MM.1S (cell line): ENCODE results near the gene TEDDM1.

Experiments used
- DNase-seq: peaks from one replicate; pipeline ENCODE4 v3.0.0-alpha.2; 2015
- H2AFZ ChIP-seq: fragments of 300-600 bp; sonication (generic); 2 replicates; pipeline ENCODE4 v1.6.0; 2016; ENCODE audit warnings: antibody characterized with exemption, low read length
- H3F3A ChIP-seq: fragments of 300-600 bp; sonication (generic); 2 replicates; pipeline ENCODE4 v1.6.1; 2016; ENCODE audit warnings: mild to moderate bottlenecking, antibody characterized with exemption, low read length, moderate library complexity, mixed read lengths; ENCODE audit not compliant: insufficient read depth
- H3K27ac ChIP-seq: fragments of 300-600 bp; sonication (generic); 2 replicates; pipeline ENCODE4 v1.5.1; 2016; ENCODE audit warnings: mild to moderate bottlenecking, low read length
- H3K27me3 ChIP-seq: fragments of 300-600 bp; sonication (generic); replicated peaks from 2 replicates; pipeline ENCODE4 v1.6.0; 2016; ENCODE audit warnings: low read length; ENCODE audit not compliant: insufficient read depth
- H3K36me3 ChIP-seq: fragments of 300-600 bp; sonication (generic); replicated peaks from 2 replicates; pipeline ENCODE4 v1.6.1; 2016; ENCODE audit warnings: mild to moderate bottlenecking, low read length, mixed read lengths; ENCODE audit not compliant: insufficient read depth
- H3K4me1 ChIP-seq: fragments of 300-600 bp; sonication (generic); 2 replicates; pipeline ENCODE4 v1.6.1; 2016; ENCODE audit warnings: low read length, mixed read lengths
- H3K4me2 ChIP-seq: fragments of 300-600 bp; sonication (generic); 2 replicates; pipeline ENCODE4 v1.6.0; 2016; ENCODE audit warnings: low read depth, low read length
- H3K4me3 ChIP-seq: fragments of 300-600 bp; sonication (generic); 2 replicates; pipeline ENCODE4 v1.5.1; 2016; ENCODE audit warnings: low read length, mixed read lengths
- H3K79me2 ChIP-seq: fragments of 300-600 bp; sonication (generic); 2 replicates; pipeline ENCODE4 v1.6.1; 2016; ENCODE audit warnings: mixed run types, low read length, mixed read lengths
- H3K9ac ChIP-seq: fragments of 300-600 bp; sonication (generic); 2 replicates; pipeline ENCODE4 v1.6.1; 2016; ENCODE audit warnings: low read length, mixed read lengths
- H3K9me2 ChIP-seq: fragments of 300-600 bp; sonication (generic); replicated peaks from 2 replicates; pipeline ENCODE4 v1.6.1; 2016; ENCODE audit warnings: mild to moderate bottlenecking, low read length, mixed read lengths; ENCODE audit not compliant: insufficient read depth
- H3K9me3 ChIP-seq: fragments of 300-600 bp; sonication (generic); replicated peaks from 2 replicates; pipeline ENCODE4 v1.6.1; 2016; ENCODE audit warnings: mild to moderate bottlenecking, low read length, mixed read lengths; ENCODE audit not compliant: insufficient read depth
- H4K20me1 ChIP-seq: fragments of 300-600 bp; sonication (generic); 2 replicates; pipeline ENCODE4 v1.6.1; 2016; ENCODE audit warnings: mild to moderate bottlenecking, low read length, moderate library complexity, mixed read lengths; ENCODE audit not compliant: insufficient read depth
- EZH2 ChIP-seq: fragments of 300-600 bp; sonication (generic); optimal IDR thresholded peaks from 2 replicates; pipeline ENCODE3; 2017; ENCODE audit warnings: low read depth, mild to moderate bottlenecking, antibody characterized with exemption, low read length, mixed read lengths
- EZH2phosphoT487 ChIP-seq: fragments of 300-600 bp; sonication (generic); IDR thresholded peaks from 2 replicates; pipeline ENCODE4 v1.6.1; 2018; ENCODE audit warnings: antibody characterized with exemption, low read length
- TF ChIP-seq, protein P1 (sequence below): fragments of 300-600 bp; sonication (generic); IDR thresholded peaks from 2 replicates; pipeline ENCODE4 v1.5.1; 2016; ENCODE audit warnings: antibody characterized with exemption, low read length, mixed read lengths

The TEDDM1 gene

DNA sequence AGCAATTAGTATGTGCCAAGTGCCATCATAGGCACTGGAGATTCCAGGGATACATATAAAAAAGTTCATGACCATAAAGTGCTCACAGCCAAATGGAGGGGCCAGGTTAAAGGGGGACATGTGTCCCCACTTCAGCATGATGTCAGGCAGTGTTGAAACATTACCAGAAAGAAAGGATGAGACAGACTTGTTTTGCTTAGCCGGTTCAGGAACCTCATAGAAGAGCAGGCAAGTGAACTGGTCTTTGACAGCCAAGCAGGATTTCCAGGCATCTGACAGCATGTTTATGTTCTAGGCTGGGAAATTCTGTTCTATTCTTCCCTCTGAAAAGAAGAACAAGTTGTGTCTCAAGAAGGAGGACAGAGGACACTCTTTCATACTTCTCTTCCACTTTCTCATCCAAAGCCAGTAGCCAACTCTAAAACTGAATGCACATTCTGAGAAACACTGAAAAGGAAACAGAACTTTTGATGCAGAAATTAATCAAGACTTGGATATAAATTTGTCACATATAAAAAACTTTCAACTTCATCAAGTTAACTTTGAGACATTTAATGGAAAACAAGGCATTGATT is 48.6 kb downstream of the TEDDM1 start:
- Histone ChIP-seq H3K27ac (no peak overlapping the region), H3K4me1 (no peaks in the 10 kb centered on the region), H3K4me2 (no peak overlapping the region), H2AFZ (no peak overlapping the region), H3F3A (no peaks in the 10 kb centered on the region), H3K79me2 (no peaks in the 10 kb centered on the region), H3K9me2 (no peaks in the 10 kb centered on the region), H4K20me1 (no peaks in the 10 kb centered on the region), H3K4me3 (no peak overlapping the region), H3K9me3 (no peaks in the 10 kb centered on the region), H3K27me3 (no peaks in the 10 kb centered on the region), H3K9ac (no peak overlapping the region), H3K36me3 (no peaks in the 10 kb centered on the region)
- no peak for DNase-seq
- no peak for TF ChIP-seq EZH2phosphoT487
- TF ChIP-seq, protein P1, sequence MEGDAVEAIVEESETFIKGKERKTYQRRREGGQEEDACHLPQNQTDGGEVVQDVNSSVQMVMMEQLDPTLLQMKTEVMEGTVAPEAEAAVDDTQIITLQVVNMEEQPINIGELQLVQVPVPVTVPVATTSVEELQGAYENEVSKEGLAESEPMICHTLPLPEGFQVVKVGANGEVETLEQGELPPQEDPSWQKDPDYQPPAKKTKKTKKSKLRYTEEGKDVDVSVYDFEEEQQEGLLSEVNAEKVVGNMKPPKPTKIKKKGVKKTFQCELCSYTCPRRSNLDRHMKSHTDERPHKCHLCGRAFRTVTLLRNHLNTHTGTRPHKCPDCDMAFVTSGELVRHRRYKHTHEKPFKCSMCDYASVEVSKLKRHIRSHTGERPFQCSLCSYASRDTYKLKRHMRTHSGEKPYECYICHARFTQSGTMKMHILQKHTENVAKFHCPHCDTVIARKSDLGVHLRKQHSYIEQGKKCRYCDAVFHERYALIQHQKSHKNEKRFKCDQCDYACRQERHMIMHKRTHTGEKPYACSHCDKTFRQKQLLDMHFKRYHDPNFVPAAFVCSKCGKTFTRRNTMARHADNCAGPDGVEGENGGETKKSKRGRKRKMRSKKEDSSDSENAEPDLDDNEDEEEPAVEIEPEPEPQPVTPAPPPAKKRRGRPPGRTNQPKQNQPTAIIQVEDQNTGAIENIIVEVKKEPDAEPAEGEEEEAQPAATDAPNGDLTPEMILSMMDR = no peak
- TF ChIP-seq EZH2 = no peak

DNA sequence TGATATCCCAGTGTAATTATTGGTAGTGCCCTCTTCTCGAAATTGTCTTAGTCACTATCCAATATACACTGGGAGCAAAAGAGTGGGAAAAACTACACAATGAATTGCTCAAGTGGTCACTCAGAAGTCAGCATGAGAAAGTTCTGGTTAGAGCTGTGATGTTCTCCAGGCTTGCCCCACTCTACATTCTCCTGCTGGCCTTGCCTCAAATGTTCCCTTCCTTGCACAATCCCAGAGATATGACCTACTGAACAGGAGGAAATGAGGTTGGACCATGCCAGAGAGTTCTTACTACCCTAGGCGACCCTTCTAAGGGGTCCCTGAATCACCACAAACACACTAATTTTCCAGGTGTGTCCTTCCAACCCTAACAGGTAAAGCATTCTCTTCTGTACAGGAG is 49.6 kb downstream of the TEDDM1 start:
- H3K9me3 ChIP-seq = no peaks in the 10 kb centered on the region
- no peak overlapping the region for H3K4me2 ChIP-seq
- H3K79me2 ChIP-seq = no peaks in the 10 kb centered on the region
- H3K27me3 ChIP-seq = no peaks in the 10 kb centered on the region
- no peaks in the 10 kb centered on the region for H3F3A ChIP-seq
- no peaks in the 10 kb centered on the region for H3K4me1 ChIP-seq
- no peak for DNase-seq
- no peak overlapping the region for H2AFZ ChIP-seq
- H3K4me3 ChIP-seq = no peak overlapping the region
- no peak overlapping the region for H3K9ac ChIP-seq
- H4K20me1 ChIP-seq = no peaks in the 10 kb centered on the region
- TF ChIP-seq EZH2 (no peak), EZH2phosphoT487 (no peak)
- TF ChIP-seq, protein P1 = no peak
- no peaks in the 10 kb centered on the region for H3K9me2 ChIP-seq
- no peaks in the 10 kb centered on the region for H3K36me3 ChIP-seq
- H3K27ac ChIP-seq = no peak overlapping the region

DNA sequence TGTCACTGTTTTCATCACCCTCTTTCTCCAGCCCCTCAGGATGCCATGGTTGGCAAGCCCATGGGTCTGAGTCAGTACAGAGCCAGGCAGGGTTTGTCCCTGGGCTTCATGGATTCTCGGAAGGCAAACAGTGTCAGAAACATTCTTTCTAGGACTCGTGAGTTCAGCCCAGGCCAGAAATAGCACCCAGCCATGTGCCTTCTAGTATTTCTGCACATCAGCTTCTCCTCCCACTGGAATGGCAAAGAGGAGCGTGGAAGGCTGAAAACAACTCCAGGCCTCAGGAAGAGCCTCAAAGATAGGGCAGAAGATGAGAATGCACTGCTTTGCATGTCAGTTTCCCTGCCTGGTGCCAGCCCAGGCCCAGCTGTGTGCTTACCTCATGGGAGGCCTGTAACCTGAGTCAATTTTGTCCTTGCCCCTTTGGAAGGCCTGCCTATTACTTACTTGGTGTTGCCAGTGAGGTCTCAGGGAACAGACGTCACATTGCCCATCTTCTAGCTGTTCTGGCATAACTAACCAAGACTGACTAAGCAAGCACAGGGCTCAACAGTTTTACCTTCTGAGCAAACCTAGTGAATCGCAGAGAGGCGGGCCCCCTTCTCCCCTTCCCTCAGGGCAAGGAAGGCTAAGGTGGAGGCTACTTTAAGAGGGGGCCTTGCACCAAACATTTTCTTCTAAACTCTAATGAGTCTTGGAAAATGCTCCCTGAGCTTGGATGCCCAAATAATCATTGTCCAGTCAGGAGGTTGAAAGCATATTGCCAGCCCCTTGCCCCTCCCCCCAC is 51.3 kb downstream of the TEDDM1 start:
- Histone ChIP-seq H3K36me3 (no peaks in the 10 kb centered on the region), H3K79me2 (no peaks in the 10 kb centered on the region), H3K4me2 (no peak overlapping the region), H2AFZ (no peak overlapping the region), H3K4me1 (no peaks in the 10 kb centered on the region), H3K9me3 (no peaks in the 10 kb centered on the region), H4K20me1 (no peaks in the 10 kb centered on the region), H3K27me3 (no peaks in the 10 kb centered on the region), H3K4me3 (no peak overlapping the region), H3K9me2 (no peaks in the 10 kb centered on the region), H3F3A (no peaks in the 10 kb centered on the region), H3K9ac (no peak overlapping the region), H3K27ac (no peak overlapping the region)
- TF ChIP-seq EZH2phosphoT487 (no peak), EZH2 (no peak)
- TF ChIP-seq, protein P1 = no peak
- no peak for DNase-seq
